GM10248 (cell line): ENCODE measurements around the gene SLC38A1.

Experiments used
- CTCF ChIA-PET: fragments of 300-600 bp; sonication (Branson Sonifier 250); formaldehyde crosslinking; extraction: SDS; loops from one replicate; lab custom pipeline; 2021; ENCODE audit warnings: antibody characterized with exemption; lab: Yijun Ruan, JAX
- POLR2A ChIA-PET: fragments of 350-650 bp; sonication (Branson Sonifier 250); formaldehyde crosslinking; extraction: SDS; loops from one replicate; lab custom pipeline; 2020; ENCODE audit warnings: antibody characterized with exemption; lab: Yijun Ruan, JAX
- DNase-seq: peaks from one replicate; pipeline ENCODE4 v3.0.0; 2012; ENCODE audit errors: extremely low spot score
- CTCF ChIP-seq: IDR thresholded peaks from 2 replicates; pipeline ENCODE4 v1.5.1; 2012; ENCODE audit warnings: mild to moderate bottlenecking, low read depth; ENCODE audit errors: extremely low read depth, missing control alignments, control extremely low read depth

The SLC38A1 gene

GRCh38 chr12:46152456-46152855, 116.4 kb downstream of the SLC38A1 start:
- CTCF ChIA-PET: interaction anchor here (0.8 to 1.8 kb wide), 5 partner anchors 9 to 832 kb away, joined by 3 to 8 read pairs (median 3); no protein-coding TSS in a partner anchor
- POLR2A ChIA-PET: no interaction called here
- no peak for DNase-seq
- no peak for TF ChIP-seq CTCF

GRCh38 chr12:46150735-46151134, 118.1 kb downstream of the SLC38A1 start:
- ChIA-PET POLR2A (no interaction called here), CTCF (no interaction called here)
- DNase-seq: no peak
- no peak for TF ChIP-seq CTCF

GRCh38 chr12:46149905-46150304, 118.9 kb downstream of the SLC38A1 start:
- ChIA-PET POLR2A (no interaction called here), CTCF (no interaction called here)
- TF ChIP-seq CTCF: no peak
- no peak for DNase-seq

- CTCF ChIA-PET: no interaction called here
- DNase-seq: no peak
- POLR2A ChIA-PET: no interaction called here
- no peak for TF ChIP-seq CTCF
Measured at GRCh38 chr12:46149079-46149464, 119.8 kb downstream of the SLC38A1 start.

- TF ChIP-seq CTCF: no peak
- ChIA-PET POLR2A (no interaction called here), CTCF (no interaction called here)
- no peak for DNase-seq
Measured at GRCh38 chr12:46148327-46149078, 120.3 kb downstream of the SLC38A1 start.

- ChIA-PET POLR2A (no interaction called here), CTCF (interaction anchor here (1.0 to 3.8 kb wide), 3 partner anchors 21 to 527 kb away, joined by 3 to 30 read pairs (median 4); no protein-coding TSS in a partner anchor)
- peak; percentile 21 for DNase-seq
- no peak for TF ChIP-seq CTCF
Measured at GRCh38 chr12:46147144-46147543, 121.7 kb downstream of the SLC38A1 start.
